DMS153 treated with DMSO at 0.1 percent for 48 hours (cell line): ENCODE data around the gene C12orf54.
"Not testable (repeated sequence)": the region's sequence is repeated elsewhere in the genome, so short reads cannot be mapped to it uniquely, and the experiment has no call there.

Source experiments
- DNase-seq: peaks from one replicate; lab custom pipeline; 2025; ENCODE audit not compliant: unreplicated experiment; lab: John Stamatoyannopoulos, UW

Gene C12orf54

DNA sequence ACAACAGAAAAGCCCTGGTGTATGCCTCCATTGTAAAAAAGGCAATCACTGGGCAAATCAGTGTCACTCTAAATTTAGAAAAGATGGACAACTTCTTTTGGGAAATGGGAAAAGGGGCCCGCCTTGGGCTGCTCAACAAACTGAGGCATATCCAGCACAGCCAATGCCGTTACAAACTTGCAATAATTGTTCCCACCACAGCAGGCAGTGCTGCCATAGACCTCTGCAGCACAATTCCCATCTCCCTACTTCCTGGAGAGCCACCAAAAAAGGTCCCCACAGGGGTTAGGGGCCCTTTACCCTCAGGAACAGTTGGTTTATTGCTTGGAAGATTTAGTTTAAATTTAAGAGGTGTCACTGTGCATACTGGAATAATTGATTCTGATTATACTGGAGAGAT, 26.7 kb downstream of the C12orf54 start:
- DNase-seq = no peak

DNA sequence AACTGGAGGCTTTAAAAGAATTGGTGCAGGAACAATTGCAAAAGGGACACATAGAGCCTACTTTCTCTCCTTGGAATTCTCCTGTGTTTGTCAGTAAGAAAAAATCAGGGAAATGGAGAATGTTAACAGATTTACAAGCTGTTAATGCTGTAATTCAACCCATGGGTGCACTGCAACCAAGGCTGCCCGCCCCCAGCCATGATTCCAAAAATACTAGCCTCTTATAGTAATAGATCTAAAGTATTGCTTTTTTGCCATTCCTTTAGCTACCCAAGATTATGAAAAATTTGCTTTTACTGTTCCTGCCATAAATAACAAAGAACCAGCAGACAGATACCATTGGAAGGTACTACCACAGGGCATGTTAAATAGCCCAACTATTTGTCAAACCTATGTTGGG, 27.8 kb downstream of the C12orf54 start:
- DNase-seq = no peak

DNA sequence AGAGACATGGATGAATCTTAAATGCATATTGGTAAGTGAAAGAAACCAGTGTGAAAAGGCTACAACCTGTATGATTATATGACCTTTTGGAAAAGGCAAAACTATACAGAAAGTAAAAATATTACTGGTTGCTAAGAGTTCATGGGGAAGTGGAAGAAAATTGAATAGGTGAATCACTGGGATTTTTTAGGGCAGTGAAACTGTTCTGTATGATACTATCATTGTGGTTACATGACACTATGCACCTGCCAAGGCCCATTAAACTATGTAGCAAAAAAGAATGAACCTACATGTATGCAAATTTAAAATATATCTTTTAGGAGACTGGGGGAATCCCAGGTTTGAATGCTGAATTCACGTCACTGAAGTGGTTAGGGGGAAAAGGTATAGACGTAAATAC, 30.6 kb downstream of the C12orf54 start:
- no peak for DNase-seq

DNA sequence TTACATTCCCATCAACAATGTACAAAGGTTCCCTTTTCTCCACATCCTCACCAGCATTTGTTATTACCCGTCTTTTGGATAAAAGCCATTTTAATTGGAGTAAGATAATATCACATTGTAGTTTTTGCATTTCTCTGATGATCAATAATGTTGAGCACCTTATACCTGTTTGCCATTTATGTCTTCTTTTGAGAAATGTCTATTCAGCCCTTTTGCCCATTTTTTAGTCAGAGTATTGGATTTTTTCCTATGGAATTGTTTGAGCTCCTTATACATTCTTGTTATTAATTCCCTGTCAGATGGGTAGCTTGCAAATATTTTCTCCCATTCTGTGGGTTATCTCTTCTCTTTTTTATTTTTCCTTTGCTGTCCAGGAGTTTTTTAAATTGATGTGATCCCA, 32.4 kb downstream of the C12orf54 start:
- DNase-seq = no peak

DNA sequence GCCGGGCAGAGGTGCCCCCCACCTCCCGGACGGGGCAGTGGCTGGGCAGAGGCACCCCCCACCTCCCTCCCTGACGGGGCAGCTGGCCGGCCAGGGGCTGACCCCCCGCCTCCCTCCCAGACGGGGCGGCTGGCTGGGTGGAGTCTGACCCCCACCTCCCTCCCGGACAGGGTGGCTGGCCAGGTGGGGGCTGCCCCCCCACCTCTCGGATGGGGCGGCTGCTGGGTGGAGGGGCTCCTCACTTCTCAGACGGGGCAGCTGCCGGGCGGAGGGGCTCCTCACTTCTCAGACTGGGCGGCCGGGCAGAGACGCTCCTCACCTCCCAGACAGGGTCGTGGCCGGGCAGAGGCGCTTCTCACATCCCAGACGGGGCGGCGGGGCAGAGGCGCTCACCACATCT, 38.1 kb downstream of the C12orf54 start:
- DNase-seq = not testable (repeated sequence)

DNA sequence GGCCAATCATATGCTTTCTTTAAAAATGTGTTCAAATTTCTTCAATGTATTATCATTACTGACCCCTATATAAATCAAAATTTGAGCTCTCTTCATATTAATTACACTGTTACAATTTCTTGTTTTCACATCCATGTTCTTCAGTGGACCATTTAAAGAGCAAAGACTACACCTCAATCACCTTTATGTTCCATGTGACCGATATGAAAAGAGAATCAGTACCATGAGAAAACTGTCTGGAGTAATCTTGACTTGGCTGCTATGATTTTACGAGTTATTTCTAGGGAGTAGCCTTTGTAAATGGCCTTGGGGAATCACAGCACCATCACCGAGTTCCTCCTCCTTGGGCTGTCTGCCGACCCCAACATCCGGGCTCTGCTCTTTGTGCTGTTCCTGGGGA, 43.0 kb downstream of the C12orf54 start, which contains the start of gene OR8S1:
TSS of gene OR8S1 (plus strand) at position 301 of the 400 bp plus-strand sequence. CDS start at position 301, 0 bp downstream.
- DNase-seq = no peak

DNA sequence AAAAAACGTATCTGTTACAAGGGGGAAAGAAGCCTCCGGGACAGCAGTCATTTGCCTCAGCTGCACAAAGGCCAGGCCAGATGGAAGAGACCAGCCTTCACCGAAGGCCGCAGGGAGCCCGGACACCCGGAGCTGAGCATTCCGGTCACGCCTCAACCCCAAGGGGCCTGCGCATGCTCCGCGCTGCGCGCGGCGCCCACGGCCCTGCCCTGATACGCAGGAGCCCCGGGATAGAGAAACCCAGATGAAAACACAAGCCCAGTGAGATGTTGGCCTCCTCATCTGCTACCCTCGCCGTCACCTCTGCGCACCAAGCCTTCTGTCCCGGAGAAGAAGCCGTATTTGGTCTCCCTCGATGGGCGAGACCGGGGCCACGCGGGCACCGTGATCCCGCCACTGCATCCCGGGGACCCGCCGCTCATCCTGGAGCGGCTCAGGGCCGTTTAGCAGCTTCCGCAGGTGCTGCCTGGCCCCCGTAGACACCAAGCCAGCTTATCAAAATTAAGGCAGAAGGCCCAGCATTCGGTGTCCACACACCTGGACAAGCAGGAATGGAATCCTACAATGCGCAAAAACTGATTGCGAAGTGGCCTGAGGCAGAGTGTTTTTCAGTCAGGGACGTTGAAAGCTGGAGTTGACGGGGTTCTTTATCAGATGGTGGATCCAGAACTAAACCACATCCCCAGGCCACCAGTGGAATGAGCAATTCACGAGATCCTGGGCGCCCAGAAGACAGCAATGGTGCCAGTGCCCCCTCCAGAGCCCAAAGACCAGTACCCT, 45.8 kb downstream of the C12orf54 start:
- DNase-seq = no peak

DNA sequence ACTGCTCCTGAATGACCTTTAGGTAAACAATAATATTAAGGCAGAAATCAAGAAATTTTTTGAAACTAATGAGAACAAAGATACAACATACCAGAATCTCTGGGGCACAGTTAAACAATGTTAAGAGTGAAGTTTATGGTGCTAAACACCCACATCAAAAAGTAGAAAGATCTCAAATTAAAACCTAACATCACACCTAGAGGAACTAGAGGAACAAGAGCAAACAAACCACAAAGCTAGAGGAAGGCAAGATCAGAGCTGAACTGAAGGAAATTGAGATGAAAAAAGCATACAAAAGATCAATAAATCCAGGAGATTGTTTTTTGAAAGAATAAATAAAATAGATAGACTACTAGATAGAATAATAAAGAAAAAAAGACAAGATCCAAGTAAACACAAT, 50.3 kb downstream of the C12orf54 start:
- DNase-seq = no peak

DNA sequence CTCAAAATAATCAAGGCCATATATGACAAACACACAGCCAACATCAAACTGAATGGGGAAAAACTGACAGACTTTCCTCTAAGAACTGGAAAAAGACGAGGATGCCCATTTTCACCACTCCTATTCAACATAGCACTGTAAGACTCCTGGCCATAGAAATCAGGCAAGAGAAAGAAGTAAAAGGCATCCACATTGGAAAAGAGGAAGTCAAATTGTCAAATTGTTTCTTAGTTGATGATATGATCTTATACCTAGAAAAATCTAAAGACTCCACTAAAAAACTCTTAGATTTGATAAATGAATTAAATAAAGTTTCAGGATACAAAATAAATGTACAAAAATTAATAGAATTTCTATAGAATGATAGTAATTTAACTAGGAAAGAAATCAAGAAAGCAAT, 54.3 kb downstream of the C12orf54 start:
- DNase-seq = no peak

DNA sequence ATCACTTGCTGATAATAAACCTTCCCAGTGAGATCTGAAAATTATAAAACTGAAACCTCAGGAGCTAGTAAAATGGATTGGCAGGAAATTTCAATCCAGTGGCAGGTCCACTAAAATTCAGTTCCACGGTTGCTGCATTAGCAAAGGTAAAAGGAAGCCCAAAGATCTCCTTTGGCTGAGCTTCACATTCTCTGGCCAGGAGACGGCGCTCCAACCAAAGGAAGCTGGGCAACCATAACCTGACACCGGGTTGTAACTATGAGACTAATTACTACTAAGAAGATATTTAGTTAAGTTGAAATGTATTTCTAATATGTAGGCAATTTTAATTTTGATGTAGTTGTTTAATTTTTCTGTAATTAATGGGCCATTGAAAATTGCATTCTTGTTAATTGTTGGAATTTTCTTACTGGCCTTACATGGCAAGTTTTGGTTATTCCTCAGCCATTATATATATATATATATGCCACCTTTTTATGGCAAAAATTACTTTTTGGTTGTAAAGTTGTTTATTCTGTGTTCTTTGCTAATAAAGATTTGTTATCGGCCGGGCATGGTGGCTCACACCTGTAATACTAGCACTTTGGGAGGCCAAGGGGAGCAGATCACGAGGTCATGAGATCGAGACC, 60.1 kb downstream of the C12orf54 start:
- DNase-seq = peak; percentile 10

DNA sequence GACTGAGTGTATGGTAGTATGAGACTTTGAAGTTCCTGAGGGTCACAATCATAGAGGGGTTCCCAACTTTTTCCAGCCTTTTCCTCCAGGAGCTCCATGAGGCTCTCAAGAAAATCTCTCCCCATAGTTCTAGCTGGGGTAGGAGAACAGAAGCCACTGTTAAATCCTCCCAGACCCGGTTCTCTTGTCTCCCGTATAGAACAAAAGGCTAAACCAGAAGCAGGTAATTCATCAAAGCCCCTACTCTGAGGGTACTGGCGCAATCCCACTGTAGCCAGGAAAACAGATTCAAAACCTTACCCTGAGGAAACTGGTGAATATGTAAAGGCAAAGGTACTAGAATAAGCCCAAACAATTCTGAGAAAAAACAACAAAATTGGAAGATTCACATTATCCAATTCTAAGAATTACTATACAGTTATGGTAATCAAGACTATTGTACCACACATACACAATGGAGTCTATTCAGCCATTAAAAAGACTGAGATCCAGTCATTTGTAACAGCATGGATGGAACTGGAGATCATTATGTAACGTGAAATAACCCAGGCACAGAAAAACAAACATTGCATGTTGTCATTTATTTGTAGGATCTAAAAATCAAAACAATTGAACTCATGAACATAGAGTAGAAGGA, 63.7 kb downstream of the C12orf54 start:
- no peak for DNase-seq
